CD4-positive, alpha-beta memory T cell (primary cell): ENCODE measurements around the gene HOXB7. TPM values are rescaled to one million over a fixed set of nuclear protein-coding genes. Genes with fewer than 3 reads are reported as not detected.

Source experiments
- CTCF ChIA-PET: fragments of 350-600 bp; sonication (Branson Sonifier 250); formaldehyde crosslinking; loops from one replicate; lab custom pipeline; 2021; ENCODE audit warnings: inconsistent platforms; ENCODE audit not compliant: partially characterized antibody; lab: Charles Lee
- POLR2A ChIA-PET: fragments of 350-600 bp; sonication (Branson Sonifier 250); formaldehyde crosslinking; loops from one replicate; lab custom pipeline; 2021; ENCODE audit not compliant: partially characterized antibody; lab: Charles Lee
- DNase-seq, 5 donors: peaks; one replicate each; pipeline versions ENCODE4 v3.0.0 to v3.0.0-alpha.2; 2020 to 2022; ENCODE audit warnings: mixed read lengths in 1 of 5
- H3K27ac ChIP-seq: one replicate; pipeline ENCODE4 v1.7.0; 2013; ENCODE audit warnings: low read depth, low read length
- H3K27me3 ChIP-seq: 2 replicates; pipeline ENCODE4 v1.7.0; 2013; ENCODE audit warnings: mild to moderate bottlenecking, low read length, moderate library complexity; ENCODE audit not compliant: insufficient read depth
- H3K36me3 ChIP-seq: 2 replicates; pipeline ENCODE4 v1.7.0; 2013; ENCODE audit warnings: mild to moderate bottlenecking, low read length, moderate library complexity; ENCODE audit not compliant: insufficient read depth
- H3K4me1 ChIP-seq: 2 replicates; pipeline ENCODE4 v1.7.0; 2013; ENCODE audit warnings: mild to moderate bottlenecking, low read length, moderate library complexity; ENCODE audit not compliant: insufficient read depth
- H3K4me3 ChIP-seq, 2 donors: one replicate each; pipeline ENCODE4 v1.7.0; 2013; ENCODE audit warnings: low read length in 2 of 2, mild to moderate bottlenecking in 1 of 2
- H3K9me3 ChIP-seq, 2 donors: one replicate each; pipeline ENCODE4 v1.7.0; 2013; ENCODE audit warnings: low read length in 2 of 2, control low read depth in 1 of 2; ENCODE audit not compliant: control insufficient read depth in 1 of 2
- H3K27ac Mint-ChIP-seq, 7 donors: one replicate each; pipeline ENCODE4 v1.8.0; 2020 to 2021; ENCODE audit warnings: mixed read lengths in 7 of 7, mild to moderate bottlenecking in 6 of 7, inconsistent platforms in 3 of 7, moderate library complexity in 3 of 7
- H3K27me3 Mint-ChIP-seq, 2 donors: one replicate each; pipeline ENCODE4 v1.8.0; 2020 to 2021; ENCODE audit warnings: mixed read lengths in 2 of 2
- H3K36me3 Mint-ChIP-seq, 2 donors: one replicate each; pipeline ENCODE4 v1.8.0; 2020 to 2021; ENCODE audit warnings: mixed read lengths in 2 of 2, inconsistent platforms in 1 of 2, mild to moderate bottlenecking in 1 of 2
- H3K4me1 Mint-ChIP-seq, 4 donors: one replicate each; pipeline ENCODE4 v1.8.0; 2020 to 2021; ENCODE audit warnings: mixed read lengths in 4 of 4, mild to moderate bottlenecking in 1 of 4
- H3K4me3 Mint-ChIP-seq, 8 donors: one replicate each; pipeline ENCODE4 v1.8.0; 2020 to 2021; ENCODE audit warnings: mixed read lengths in 8 of 8, mild to moderate bottlenecking in 7 of 8, moderate library complexity in 6 of 8, inconsistent platforms in 3 of 8
- H3K9me3 Mint-ChIP-seq, 8 donors: one replicate each; pipeline ENCODE4 v1.8.0; 2020 to 2021; ENCODE audit warnings: mixed read lengths in 8 of 8, mild to moderate bottlenecking in 5 of 8, inconsistent platforms in 3 of 8, moderate library complexity in 1 of 8
- intact Hi-C: fragments of 100-400 bp; cut with micrococcal nuclease; formaldehyde crosslinking; loops from one replicate; pipeline ENCODE4 v1.15.1; 2023
- polyA plus RNA-seq, 2 donors: library from polyadenylated mRNA; unstranded; fragments of 300-500 nt; fragmentation: Illumina TruSeq; gene quantifications; one replicate each; pipeline ENCODE4 v1.2.3, GENCODE V29; 2021
- total RNA-seq, 2 experiments: library from RNA; stranded (reverse); gene quantifications; one replicate each; pipeline ENCODE4 v1.2.3, GENCODE V29; 2021

The HOXB7 gene
- total and polyA plus RNA-seq, 4 experiments from 2014 or later = 0.23 to 1.3 (median 0.25) TPM; not detected in 1

DNA sequence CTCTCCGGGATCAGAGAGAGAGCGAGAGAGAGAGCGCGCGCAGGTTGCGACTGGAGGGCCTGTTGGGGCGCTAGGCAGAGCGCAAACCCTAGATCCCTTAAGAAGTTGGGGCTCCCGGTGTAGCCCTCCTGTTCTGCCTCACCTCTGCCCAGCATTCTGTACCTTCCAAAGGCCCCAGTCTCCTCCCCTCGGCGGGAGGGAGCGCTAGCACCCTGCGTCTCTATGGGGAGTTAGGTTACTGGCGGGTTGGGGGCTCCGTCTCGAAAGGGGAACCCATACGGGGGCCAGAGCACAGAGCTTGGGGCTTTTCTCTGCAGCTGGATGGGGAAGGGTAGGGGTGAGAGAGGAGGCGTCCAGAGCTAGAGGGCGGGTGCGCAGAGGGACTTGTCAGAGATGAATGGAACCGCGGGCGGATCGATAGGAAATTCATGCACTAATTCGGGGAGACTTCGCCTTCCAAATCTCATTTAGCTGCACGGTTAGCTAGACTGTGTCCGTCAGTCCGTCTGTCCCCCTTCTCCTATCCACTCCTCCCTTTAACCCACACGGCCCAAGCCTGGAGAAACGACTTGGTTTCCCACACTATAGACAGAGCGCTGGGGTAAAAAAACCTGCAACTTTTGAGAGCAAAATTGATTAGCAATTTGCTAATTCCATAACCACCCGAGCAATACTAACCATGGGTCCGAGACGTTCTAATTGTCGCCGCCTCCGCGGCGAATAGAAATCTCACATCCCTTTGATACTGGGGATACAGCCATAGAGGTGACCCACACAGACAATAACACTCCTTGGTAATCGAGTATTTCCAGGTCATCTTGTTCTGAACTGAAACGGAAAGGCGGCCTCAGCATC is 32.0 kb downstream of the HOXB7 start:
- peaks cover 52% of the 10 kb centered on the region for H3K4me1 ChIP-seq

DNA sequence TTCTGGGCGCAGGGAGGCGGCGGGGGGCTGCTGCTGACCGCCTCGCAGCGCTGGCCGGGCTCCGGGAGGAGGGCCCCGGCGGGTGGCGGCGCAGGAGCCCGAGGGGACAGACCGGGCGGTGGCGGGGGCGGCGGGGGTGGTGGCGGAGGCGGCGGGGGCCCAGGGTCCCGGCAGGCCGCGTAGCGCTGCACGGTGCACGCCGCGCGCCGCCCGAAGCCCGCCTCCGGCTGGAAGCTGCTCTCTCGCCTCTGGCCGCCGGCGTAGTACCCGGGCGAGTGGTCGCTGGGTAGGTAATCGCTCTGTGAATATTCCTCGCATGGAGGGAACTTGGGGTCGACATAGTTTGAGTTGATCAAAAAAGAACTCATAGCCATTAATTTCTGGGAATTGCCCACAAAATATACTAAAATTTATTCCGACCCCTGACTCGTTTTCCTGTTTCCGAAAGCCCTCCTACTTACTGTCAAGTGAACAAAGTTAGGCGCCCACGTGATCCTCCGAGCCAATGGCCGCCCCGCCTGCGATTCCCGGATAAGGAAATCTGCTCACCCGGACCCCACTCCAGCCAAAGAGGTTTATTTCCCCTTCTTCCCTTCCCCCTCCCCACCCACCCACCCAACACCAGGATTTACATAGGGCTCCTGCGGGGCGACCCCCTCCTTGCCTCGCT is 32.7 kb downstream of the HOXB7 start, which contains the start of gene HOXB4:
Gene HOXB4 (minus strand): TSS at position 405 of the 670 bp plus-strand sequence. CDS start 31 bp downstream, at position 374.
- H3K4me1 Mint-ChIP-seq = peaks cover 16 to 65% (median 41%) of the 10 kb centered on the region in 4 donors

More for the DNA sequence above, 32.0 kb downstream of the HOXB7 start:
- Mint-ChIP-seq H3K4me1 (peaks cover 18 to 63% (median 42%) of the 10 kb centered on the region in 4 donors), H3K4me3 (peak overlapping the region; percentile 90 to 97 (median 93)), H3K9me3 (no peaks in the 10 kb centered on the region), H3K27me3 (peaks cover 30 to 44% of the 10 kb centered on the region in 2 donors), H3K27ac (peak overlapping the region; percentile 68 to 95 (median 90)), H3K36me3 (peaks cover 3 to 12% of the 10 kb centered on the region in 2 donors)
- peaks cover 14% of the 10 kb centered on the region for H3K27me3 ChIP-seq
- peak overlapping the region; percentile 44 to 64 for H3K4me3 ChIP-seq
- DNase-seq = no peak
- CTCF ChIA-PET = interaction anchor here (0.9 kb wide), 1 partner anchor 87 kb away, joined by 4 read pairs; no protein-coding TSS in a partner anchor
- intact Hi-C loops = loop anchor here (1.0 kb wide), 1 partner anchor 36 kb away; no protein-coding TSS in a partner anchor
- POLR2A ChIA-PET = interaction anchor here (1.0 to 2.5 kb wide), 6 partner anchors 8 to 86 kb away, joined by 4 to 8 read pairs (median 5); no protein-coding TSS in a partner anchor
- H3K9me3 ChIP-seq = no peaks in the 10 kb centered on the region
- H3K27ac ChIP-seq = peak overlapping the region; percentile 54
- no peaks in the 10 kb centered on the region for H3K36me3 ChIP-seq

DNA sequence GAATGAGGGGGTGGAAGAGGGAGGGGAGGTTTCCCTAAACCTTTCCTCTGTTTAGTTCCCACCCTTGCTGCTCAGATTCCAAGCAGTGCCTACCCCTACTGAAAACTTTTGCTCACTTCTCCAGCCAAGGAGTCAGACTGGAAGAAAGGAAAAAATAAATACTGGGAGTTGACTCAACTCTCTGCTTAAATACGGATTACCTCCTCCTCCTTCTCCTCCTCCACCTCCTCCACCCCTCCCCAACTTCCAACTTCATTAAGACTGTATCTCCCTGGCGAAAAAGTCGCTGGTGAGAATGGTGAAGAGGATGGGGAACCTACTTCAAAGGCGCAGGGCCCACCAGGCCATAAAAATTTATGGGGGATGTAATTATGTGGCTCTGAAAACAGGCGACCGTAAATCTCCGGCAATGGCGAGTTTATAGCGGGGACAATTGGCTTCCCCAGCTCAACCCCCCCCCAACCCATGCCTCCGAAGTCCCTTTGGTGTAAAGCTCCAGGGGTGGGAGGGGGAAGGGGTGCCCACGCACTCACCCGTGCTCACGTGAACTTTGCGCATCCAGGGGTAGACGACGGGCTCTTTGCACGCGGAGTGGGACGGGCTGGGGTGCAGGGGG is 33.4 kb downstream of the HOXB7 start:
- Histone ChIP-seq H3K27ac (no peak overlapping the region), H3K27me3 (peaks cover 12% of the 10 kb centered on the region), H3K4me3 (peak overlapping the region; percentile 34 to 64), H3K9me3 (no peaks in the 10 kb centered on the region), H3K4me1 (peaks cover 48% of the 10 kb centered on the region), H3K36me3 (no peaks in the 10 kb centered on the region)
- Mint-ChIP-seq H3K9me3 (no peaks in the 10 kb centered on the region), H3K27ac (peak overlapping the region; percentile 37 to 77 (median 66)), H3K36me3 (peaks cover 3 to 12% of the 10 kb centered on the region in 2 donors), H3K4me1 (peaks cover 16 to 60% (median 37%) of the 10 kb centered on the region in 4 donors), H3K27me3 (peaks cover 23 to 33% of the 10 kb centered on the region in 2 donors), H3K4me3 (peak overlapping the region; percentile 82 to 91 (median 84))
- DNase-seq = no peak
- POLR2A ChIA-PET = interaction anchor here (0.6 to 2.5 kb wide), 6 partner anchors 9 to 86 kb away, joined by 3 to 8 read pairs (median 6); no protein-coding TSS in a partner anchor
- CTCF ChIA-PET = interaction anchor here (0.6 kb wide), 2 partner anchors 66 to 241 kb away, joined by 3 read pairs; no protein-coding TSS in a partner anchor
- intact Hi-C loops = no loop called here

More for the DNA sequence above, 32.7 kb downstream of the HOXB7 start, which contains the start of gene HOXB4:
- ChIA-PET CTCF (interaction anchor here (0.6 to 0.9 kb wide), 2 partner anchors 87 to 242 kb away, joined by 3 to 4 read pairs; no protein-coding TSS in a partner anchor), POLR2A (interaction anchor here (0.6 to 2.5 kb wide), 9 partner anchors 8 to 86 kb away, joined by 3 to 8 read pairs (median 5); no protein-coding TSS in a partner anchor)
- Mint-ChIP-seq H3K36me3 (peaks cover 3 to 12% of the 10 kb centered on the region in 2 donors), H3K27ac (peak within 1 kb of the TSS; percentile 87 to 95 (median 91)), H3K4me3 (peak within 1 kb of the TSS; percentile 90 to 97 (median 93)), H3K9me3 (no peaks in the 10 kb centered on the region), H3K27me3 (peaks cover 27 to 39% of the 10 kb centered on the region in 2 donors)
- H3K4me3 ChIP-seq = peak within 1 kb of the TSS; percentile 44 to 64
- intact Hi-C loops = loop anchor here (1.0 kb wide), 1 partner anchor 35 kb away; no protein-coding TSS in a partner anchor
- peak; percentile 60 to 80 (median 64) for DNase-seq
- H3K27ac ChIP-seq = peak within 1 kb of the TSS; percentile 54
- no peaks in the 10 kb centered on the region for H3K36me3 ChIP-seq
- H3K27me3 ChIP-seq = peaks cover 14% of the 10 kb centered on the region
- peaks cover 52% of the 10 kb centered on the region for H3K4me1 ChIP-seq
- H3K9me3 ChIP-seq = no peaks in the 10 kb centered on the region

DNA sequence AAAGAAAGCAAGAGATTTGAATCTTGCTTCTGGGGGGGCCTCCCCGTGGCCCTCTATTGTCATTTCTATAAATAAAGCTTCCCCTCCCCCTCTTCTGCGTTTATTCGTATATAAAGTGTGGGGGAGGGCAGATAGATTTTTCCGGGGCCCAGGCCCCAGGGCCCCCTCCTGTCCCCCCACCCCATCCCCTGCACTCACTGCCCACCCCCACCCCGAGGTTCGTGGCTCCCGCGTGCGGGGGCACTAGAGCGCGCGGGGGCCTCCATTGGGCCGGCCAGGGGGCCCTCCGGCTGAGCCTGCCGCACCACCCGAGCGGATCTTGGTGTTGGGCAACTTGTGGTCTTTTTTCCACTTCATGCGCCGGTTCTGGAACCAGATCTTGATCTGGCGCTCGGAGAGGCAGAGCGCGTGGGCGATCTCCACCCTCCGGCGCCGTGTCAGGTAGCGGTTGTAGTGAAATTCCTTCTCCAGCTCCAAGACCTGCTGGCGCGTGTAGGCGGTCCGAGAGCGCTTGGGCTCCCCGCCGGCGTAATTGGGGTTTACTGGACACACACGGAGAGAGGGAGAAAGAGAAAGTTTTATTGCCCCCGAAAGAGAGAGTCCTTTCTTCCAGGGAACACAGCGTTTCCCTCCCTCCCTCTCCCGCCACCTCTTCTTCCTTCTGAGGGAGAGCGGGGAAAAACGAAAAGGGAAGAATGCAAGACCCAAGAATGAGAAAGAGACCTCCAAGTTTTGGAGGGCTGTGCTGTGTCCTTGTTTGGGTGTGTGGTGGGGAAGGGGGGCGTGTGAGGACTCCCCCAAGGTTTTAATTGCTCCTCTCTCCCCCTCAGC is 34.1 kb downstream of the HOXB7 start:
- Histone ChIP-seq H3K4me1 (peaks cover 43% of the 10 kb centered on the region), H3K4me3 (peak overlapping the region; percentile 34 to 64), H3K27ac (no peak overlapping the region), H3K27me3 (peaks cover 7% of the 10 kb centered on the region), H3K36me3 (no peaks in the 10 kb centered on the region), H3K9me3 (no peaks in the 10 kb centered on the region)
- peaks cover 18 to 52% (median 34%) of the 10 kb centered on the region in 4 donors for H3K4me1 Mint-ChIP-seq
- H3K9me3 Mint-ChIP-seq = no peaks in the 10 kb centered on the region
- peaks cover 5 to 12% of the 10 kb centered on the region in 2 donors for H3K36me3 Mint-ChIP-seq
- intact Hi-C loops = no loop called here
- ChIA-PET POLR2A (interaction anchor here (1.1 to 1.5 kb wide), 3 partner anchors 30 to 71 kb away, joined by 3 to 7 read pairs (median 5); no protein-coding TSS in a partner anchor), CTCF (interaction anchor here (0.6 kb wide), 1 partner anchor 65 kb away, joined by 3 read pairs; no protein-coding TSS in a partner anchor)
- H3K27me3 Mint-ChIP-seq = peaks cover 21 to 28% of the 10 kb centered on the region in 2 donors
- H3K4me3 Mint-ChIP-seq = peak overlapping the region; percentile 82 to 91 (median 84)
- no peak for DNase-seq
- H3K27ac Mint-ChIP-seq = peak overlapping the region in 1 of 7 donors; percentile 66

DNA sequence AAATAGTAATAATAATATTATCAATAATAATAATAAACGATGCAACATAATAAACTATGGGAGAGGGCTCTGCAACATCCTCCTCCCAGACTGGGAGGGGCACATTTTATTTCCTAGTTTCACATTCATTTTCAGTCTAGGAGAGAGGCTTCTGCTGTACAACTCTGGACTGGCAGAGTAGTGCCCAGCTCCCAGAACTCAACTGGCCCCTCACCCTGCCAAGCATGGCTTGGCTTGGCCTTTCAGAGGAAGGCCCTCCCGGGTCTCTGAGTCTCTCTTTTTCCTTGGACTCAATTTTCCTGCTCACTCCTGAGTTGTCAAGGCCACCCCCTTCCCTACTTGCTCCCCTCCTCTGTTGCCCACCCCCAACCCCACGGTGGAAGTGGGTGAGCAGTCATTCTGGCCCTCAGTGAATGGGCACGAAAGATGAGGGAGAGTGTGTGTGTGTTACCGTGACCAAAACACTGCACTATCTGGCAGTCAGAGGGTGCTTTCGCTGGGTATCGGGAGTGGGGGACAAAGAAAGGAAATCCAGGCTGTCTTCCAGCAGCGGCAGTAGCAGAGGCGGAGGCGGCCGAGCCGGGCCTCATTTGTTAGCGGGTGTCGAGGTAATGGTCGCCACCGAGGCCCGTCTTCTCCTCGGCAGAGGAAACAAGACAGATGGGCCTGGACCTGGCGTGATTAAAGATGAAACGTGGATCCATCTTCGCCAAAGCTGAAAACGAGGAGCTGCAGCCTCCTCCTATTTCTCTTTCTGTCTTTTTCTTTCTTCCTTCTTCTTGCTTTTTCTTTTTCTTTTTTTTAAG is 34.9 kb downstream of the HOXB7 start:
- peaks cover 7 to 12% of the 10 kb centered on the region in 2 donors for H3K36me3 Mint-ChIP-seq
- DNase-seq = no peak
- peaks cover 16 to 20% of the 10 kb centered on the region in 2 donors for H3K27me3 Mint-ChIP-seq
- intact Hi-C loops = no loop called here
- Histone ChIP-seq H3K36me3 (no peaks in the 10 kb centered on the region), H3K9me3 (no peaks in the 10 kb centered on the region), H3K4me3 (no peak overlapping the region), H3K4me1 (peaks cover 35% of the 10 kb centered on the region), H3K27ac (no peak overlapping the region), H3K27me3 (no peaks in the 10 kb centered on the region)
- peaks cover 19 to 44% (median 30%) of the 10 kb centered on the region in 4 donors for H3K4me1 Mint-ChIP-seq
- H3K9me3 Mint-ChIP-seq = no peaks in the 10 kb centered on the region
- ChIA-PET CTCF (no interaction called here), POLR2A (interaction anchor here (1.1 kb wide), 1 partner anchor 29 kb away, joined by 3 read pairs; no protein-coding TSS in a partner anchor)
- no peak overlapping the region for H3K27ac Mint-ChIP-seq
- peak overlapping the region in 6 of 8 donors; percentile 26 to 51 (median 47) for H3K4me3 Mint-ChIP-seq
